Measurements from ENCODE around the gene FCN2. TPM values are rescaled to one million over a fixed set of nuclear protein-coding genes. Genes with fewer than 3 reads are reported as not detected.
A peak's percentile ranks its signal among the peaks of the same experiment; 100 is the strongest.

The FCN2 gene
- total and polyA plus RNA-seq, 4 donors: 23.6 to 186 (median 121) TPM

- Histone ChIP-seq H3K27me3 (ENCODE audit: control insufficient read depth in 4 of 4, insufficient read depth in 4 of 4, low read length in 3 of 4) (no peaks in the 10 kb centered on the region), H3K4me1 (ENCODE audit: control insufficient read depth in 4 of 4, insufficient read depth in 4 of 4, low read length in 3 of 4) (no peaks in the 10 kb centered on the region), H3K36me3 (ENCODE audit: control insufficient read depth in 4 of 4, insufficient read depth in 3 of 4, low read depth in 1 of 4, low read length in 3 of 4) (no peaks in the 10 kb centered on the region), H3K27ac (ENCODE audit: low read depth in 1 of 2, low read length in 2 of 2) (no peak overlapping the region), H3K9ac (ENCODE audit: low read depth in 1 of 2, low read length in 2 of 2) (no peak overlapping the region), H3K9me3 (ENCODE audit: control insufficient read depth in 4 of 4, low read length in 3 of 4) (no peaks in the 10 kb centered on the region), H3K4me3 (ENCODE audit: low read depth in 1 of 3, low read length in 3 of 3) (no peak overlapping the region)
- no peak for TF ChIP-seq NR2F2 (IDR thresholded peaks at IDR 0.05)
- TF ChIP-seq RAD21 (IDR thresholded peaks at IDR 0.05): no peak
- TF ChIP-seq ATF3 (IDR thresholded peaks at IDR 0.05): no peak
- TF ChIP-seq YY1 (IDR thresholded peaks at IDR 0.05): no peak
- no peak for TF ChIP-seq GABPA (IDR thresholded peaks at IDR 0.05 in 1 of 2, conservative IDR thresholded peaks at IDR 0.05 in 1 of 2)
- no peak for TF ChIP-seq CTCF (IDR thresholded peaks at IDR 0.05; ENCODE audit: low read depth, low read length, missing input control)
- no peak for TF ChIP-seq RXRA (IDR thresholded peaks at IDR 0.05)
- DNase-seq (ENCODE audit: low spot score): peak; percentile 29
- 69% methylated on average over 27 of the region's 27 CpGs for WGBS
Measured at GRCh38 chr9:134887686-134888602, 7.3 kb downstream of the FCN2 start.

- DNase-seq (ENCODE audit: low spot score): peak; percentile 27
- H3K27me3 ChIP-seq (ENCODE audit: control insufficient read depth in 4 of 4, insufficient read depth in 4 of 4, low read length in 3 of 4): no peaks in the 10 kb centered on the region
- no peaks in the 10 kb centered on the region for H3K9me3 ChIP-seq (ENCODE audit: control insufficient read depth in 4 of 4, low read length in 3 of 4)
- no peaks in the 10 kb centered on the region for H3K4me1 ChIP-seq (ENCODE audit: control insufficient read depth in 4 of 4, insufficient read depth in 4 of 4, low read length in 3 of 4)
- H3K36me3 ChIP-seq (ENCODE audit: control insufficient read depth in 4 of 4, insufficient read depth in 3 of 4, low read depth in 1 of 4, low read length in 3 of 4): no peaks in the 10 kb centered on the region
- no peak for TF ChIP-seq GABPA (IDR thresholded peaks at IDR 0.05 in 1 of 2, conservative IDR thresholded peaks at IDR 0.05 in 1 of 2)
- no peak for TF ChIP-seq HNF4A (conservative IDR thresholded peaks at IDR 0.05)
- no peak for TF ChIP-seq NR2F2 (IDR thresholded peaks at IDR 0.05)
- no peak for TF ChIP-seq CTCF (IDR thresholded peaks at IDR 0.05; ENCODE audit: low read depth, low read length, missing input control)
- TF ChIP-seq EGR1 (IDR thresholded peaks at IDR 0.05; ENCODE audit: low read depth in 2 of 2): no peak
- TF ChIP-seq SP1 (IDR thresholded peaks at IDR 0.05): no peak
- no peak for TF ChIP-seq MAX (IDR thresholded peaks at IDR 0.05)
- no peak for TF ChIP-seq YY1 (IDR thresholded peaks at IDR 0.05)
- TF ChIP-seq FOXA2 (IDR thresholded peaks at IDR 0.05): no peak
- no peak for TF ChIP-seq RAD21 (IDR thresholded peaks at IDR 0.05)
- TF ChIP-seq JUND (IDR thresholded peaks at IDR 0.05): no peak
- no peak overlapping the region for H3K27ac ChIP-seq (ENCODE audit: low read depth in 1 of 2, low read length in 2 of 2)
- H3K9ac ChIP-seq (ENCODE audit: low read depth in 1 of 2, low read length in 2 of 2): no peak overlapping the region
- H3K4me3 ChIP-seq (ENCODE audit: low read depth in 1 of 3, low read length in 3 of 3): no peak overlapping the region
- WGBS: 73% methylated on average over 14 of the region's 14 CpGs
Measured at GRCh38 chr9:134888603-134889190, 8.1 kb downstream of the FCN2 start.

All from liver (tissue), 9 donors.